Gastroesophageal sphincter (tissue), 4 donors: ENCODE measurements around the gene ETV6. TPM values are rescaled to one million over a fixed set of nuclear protein-coding genes. Genes with fewer than 3 reads are reported as not detected.

ENCODE experiments used
- ATAC-seq: fragments of 150-250 bp; one replicate; pipeline ENCODE4 v1.9.1; 2016; ENCODE audit warnings: mild to moderate bottlenecking, moderate library complexity
- H3K27ac ChIP-seq, 4 donors: fragments of 200-600 bp; sonication (generic) in 3 of 4; 1 replicate in 3 of 4; 2 replicates in 1 of 4; pipeline ENCODE4 v1.5.1; 2016 to 2019
- H3K27me3 ChIP-seq: fragments of 200-600 bp; sonication (generic); one replicate; pipeline ENCODE4 v1.5.1; 2019
- H3K36me3 ChIP-seq, 2 donors: fragments of 200-600 bp; sonication (generic); one replicate each; pipeline ENCODE4 v1.5.1; 2019; ENCODE audit warnings: control low read depth in 1 of 2
- H3K4me1 ChIP-seq, 3 donors: fragments of 200-600 bp; sonication (generic); 1 replicate in 2 of 3; 2 replicates in 1 of 3; pipeline ENCODE4 v1.5.1; 2016 to 2019; ENCODE audit warnings: control low read depth in 2 of 3
- H3K4me3 ChIP-seq, 2 donors: fragments of 200-600 bp; sonication (generic); one replicate each; pipeline ENCODE4 v1.5.1; 2019; ENCODE audit warnings: mild to moderate bottlenecking in 1 of 2, moderate library complexity in 1 of 2
- H3K9me3 ChIP-seq, 3 donors: fragments of 200-600 bp; sonication (generic); one replicate each; pipeline ENCODE4 v1.5.1; 2017 to 2019; ENCODE audit warnings: control low read depth in 2 of 3
- CTCF ChIP-seq, 4 experiments: fragments of 200-600 bp in 2 of 4; fragments of 450-650 bp in 2 of 4; sonication (generic) in 1 of 4; IDR thresholded peaks; one replicate each; pipeline ENCODE4 v1.5.1; 2017 to 2019; ENCODE audit warnings: antibody characterized with exemption in 4 of 4, mild to moderate bottlenecking in 2 of 4, moderate library complexity in 2 of 4
- EP300 ChIP-seq: sonication (generic); formaldehyde crosslinking; IDR thresholded peaks from one replicate; pipeline ENCODE4 v1.6.1; 2017; ENCODE audit warnings: antibody characterized with exemption, mild to moderate bottlenecking
- POLR2A ChIP-seq, 2 donors: fragments of 450-650 bp; IDR thresholded peaks; one replicate each; pipeline ENCODE4 v1.6.1; 2017; ENCODE audit warnings: antibody characterized with exemption in 2 of 2, mild to moderate bottlenecking in 2 of 2, moderate library complexity in 1 of 2
- POLR2AphosphoS5 ChIP-seq: sonication (generic); formaldehyde crosslinking; IDR thresholded peaks from one replicate; pipeline ENCODE4 v1.6.1; 2017; ENCODE audit warnings: antibody characterized with exemption
- WGBS, 2 donors: methylation state at CpG; one replicate each; pipeline ENCODE4 v1.1.5; 2018; ENCODE audit warnings: low coverage in 1 of 2; 5-methylcytosine and 5-hydroxymethylcytosine counted together
- total RNA-seq, 4 donors: library from RNA; depleted of rRNA; stranded (reverse); fragments of >200 nt; gene quantifications; one replicate each; pipeline ENCODE4 v1.1.0, GENCODE V29; 2016

Gene ETV6
- total RNA-seq, 4 donors from 2014 or later: 18.7 to 30.1 (median 21.1) TPM

- TF ChIP-seq CTCF (IDR thresholded peaks at IDR 0.05) (no peak), EP300 (no peak), POLR2A (IDR thresholded peaks at IDR 0.05) (no peak), POLR2AphosphoS5 (no peak)
- Histone ChIP-seq H3K27ac (no peak overlapping the region), H3K9me3 (no peaks in the 10 kb centered on the region), H3K36me3 (no peaks in the 10 kb centered on the region), H3K27me3 (no peaks in the 10 kb centered on the region), H3K4me1 (peaks cover 0 to 65% (median 1%) of the 10 kb centered on the region in 3 donors), H3K4me3 (no peak overlapping the region)
- 85 to 90% methylated on average over 4 of the region's 4 CpGs for WGBS, 2 donors
- ATAC-seq: no peak
Measured at GRCh38 chr12:11819643-11820042, 170.2 kb downstream of the ETV6 start.

- H3K4me3 ChIP-seq: no peak overlapping the region
- H3K27me3 ChIP-seq: no peaks in the 10 kb centered on the region
- WGBS, 2 donors: 88 to 89% methylated on average over 1 to 3 of the region's 3 CpGs
- no peak for TF ChIP-seq POLR2A (IDR thresholded peaks at IDR 0.05)
- no peak for TF ChIP-seq POLR2AphosphoS5
- no peak for TF ChIP-seq EP300
- TF ChIP-seq CTCF (IDR thresholded peaks at IDR 0.05): no peak
- ATAC-seq: no peak
- H3K36me3 ChIP-seq: no peaks in the 10 kb centered on the region
- H3K4me1 ChIP-seq: peaks cover 0 to 65% (median 0%) of the 10 kb centered on the region in 3 donors
- no peak overlapping the region for H3K27ac ChIP-seq
- no peaks in the 10 kb centered on the region for H3K9me3 ChIP-seq
Measured at GRCh38 chr12:11820476-11820875, 171.0 kb downstream of the ETV6 start.

- H3K27ac ChIP-seq: peak overlapping the region in 3 of 4 donors; percentile 62 to 75 (median 69)
- ATAC-seq: no peak
Measured at GRCh38 chr12:11821386-11822080, 172.1 kb downstream of the ETV6 start.

GRCh38 chr12:11822081-11822834, 172.8 kb downstream of the ETV6 start:
- Histone ChIP-seq H3K4me1 (peaks cover 0 to 65% (median 2%) of the 10 kb centered on the region in 3 donors), H3K27ac (peak overlapping the region; percentile 8 to 75 (median 66)), H3K27me3 (no peaks in the 10 kb centered on the region), H3K36me3 (no peaks in the 10 kb centered on the region), H3K9me3 (no peaks in the 10 kb centered on the region), H3K4me3 (no peak overlapping the region)
- peak; percentile 6 for ATAC-seq
- TF ChIP-seq POLR2AphosphoS5: peak; percentile 9
- no peak for TF ChIP-seq POLR2A (IDR thresholded peaks at IDR 0.05)
- TF ChIP-seq EP300: no peak
- WGBS, 2 donors: 11 to 42% methylated on average over 8 of the region's 15 CpGs

More at GRCh38 chr12:11821386-11822080, 172.1 kb downstream of the ETV6 start:
- peaks cover 0 to 65% (median 0%) of the 10 kb centered on the region in 3 donors for H3K4me1 ChIP-seq
- H3K9me3 ChIP-seq: no peaks in the 10 kb centered on the region
- 86 to 92% methylated on average over 9 to 10 of the region's 10 CpGs for WGBS, 2 donors
- H3K4me3 ChIP-seq: no peak overlapping the region
- H3K36me3 ChIP-seq: no peaks in the 10 kb centered on the region
- H3K27me3 ChIP-seq: no peaks in the 10 kb centered on the region
- TF ChIP-seq CTCF (IDR thresholded peaks at IDR 0.05) (no peak), EP300 (no peak), POLR2A (IDR thresholded peaks at IDR 0.05) (no peak), POLR2AphosphoS5 (no peak)

- no peaks in the 10 kb centered on the region for H3K27me3 ChIP-seq
- no peaks in the 10 kb centered on the region for H3K36me3 ChIP-seq
- no peak overlapping the region for H3K4me3 ChIP-seq
- H3K27ac ChIP-seq: peak overlapping the region; percentile 8 to 75 (median 66)
- TF ChIP-seq EP300 (no peak), POLR2A (IDR thresholded peaks at IDR 0.05) (no peak), CTCF (IDR thresholded peaks at IDR 0.05) (no peak), POLR2AphosphoS5 (no peak)
- H3K9me3 ChIP-seq: no peaks in the 10 kb centered on the region
- peaks cover 0 to 65% (median 6%) of the 10 kb centered on the region in 3 donors for H3K4me1 ChIP-seq
- WGBS, 2 donors: 65 to 68% methylated on average over 5 to 7 of the region's 7 CpGs
- no peak for ATAC-seq
Measured at GRCh38 chr12:11823043-11823442, 173.6 kb downstream of the ETV6 start.
